Lower leg skin (tissue), 4 donors: ENCODE data around the gene NBDY. TPM values are rescaled to one million over a fixed set of nuclear protein-coding genes. Genes with fewer than 3 reads are reported as not detected.

Source experiments
- DNase-seq, 2 donors: peaks; one replicate each; pipeline ENCODE4 v3.0.0-alpha.2; 2019; ENCODE audit warnings: low spot score in 2 of 2
- H3K4me3 ChIP-seq: fragments of 200-600 bp; sonication (generic); 2 replicates; pipeline ENCODE4 v1.5.1; 2017; ENCODE audit warnings: mild to moderate bottlenecking, low read depth; ENCODE audit not compliant: poor library complexity, severe bottlenecking
- POLR2A ChIP-seq, 2 donors: fragments of 450-650 bp; IDR thresholded peaks; one replicate each; pipeline ENCODE4 v1.6.1; 2016 to 2017; ENCODE audit warnings: antibody characterized with exemption in 2 of 2, mild to moderate bottlenecking in 1 of 2, moderate library complexity in 1 of 2
- WGBS, 2 donors: methylation state at CpG; one replicate each; pipeline ENCODE4 v1.1.5; 2018; 5-methylcytosine and 5-hydroxymethylcytosine counted together
- intact Hi-C: fragments of 100-400 bp; cut with DNase I; formaldehyde crosslinking; loops from one replicate; pipeline ENCODE4 v1.15.0; 2023; ENCODE audit warnings: low total_unique reads
- total RNA-seq, 4 donors: library from RNA; depleted of rRNA; stranded (reverse); fragments of >200 nt; gene quantifications; one replicate each; pipeline ENCODE4 v1.1.0, GENCODE V29; 2016
- TF ChIP-seq, protein P1 (sequence below), 3 donors: fragments of 450-650 bp; IDR thresholded peaks; one replicate each; pipeline ENCODE4 v1.5.1; 2016; ENCODE audit warnings: antibody characterized with exemption in 3 of 3, mild to moderate bottlenecking in 3 of 3, moderate library complexity in 2 of 3

NBDY gene
- total RNA-seq, 4 donors from 2014 or later, result 13.7 to 23.5 (median 16.6) TPM

- TF ChIP-seq, protein P1, sequence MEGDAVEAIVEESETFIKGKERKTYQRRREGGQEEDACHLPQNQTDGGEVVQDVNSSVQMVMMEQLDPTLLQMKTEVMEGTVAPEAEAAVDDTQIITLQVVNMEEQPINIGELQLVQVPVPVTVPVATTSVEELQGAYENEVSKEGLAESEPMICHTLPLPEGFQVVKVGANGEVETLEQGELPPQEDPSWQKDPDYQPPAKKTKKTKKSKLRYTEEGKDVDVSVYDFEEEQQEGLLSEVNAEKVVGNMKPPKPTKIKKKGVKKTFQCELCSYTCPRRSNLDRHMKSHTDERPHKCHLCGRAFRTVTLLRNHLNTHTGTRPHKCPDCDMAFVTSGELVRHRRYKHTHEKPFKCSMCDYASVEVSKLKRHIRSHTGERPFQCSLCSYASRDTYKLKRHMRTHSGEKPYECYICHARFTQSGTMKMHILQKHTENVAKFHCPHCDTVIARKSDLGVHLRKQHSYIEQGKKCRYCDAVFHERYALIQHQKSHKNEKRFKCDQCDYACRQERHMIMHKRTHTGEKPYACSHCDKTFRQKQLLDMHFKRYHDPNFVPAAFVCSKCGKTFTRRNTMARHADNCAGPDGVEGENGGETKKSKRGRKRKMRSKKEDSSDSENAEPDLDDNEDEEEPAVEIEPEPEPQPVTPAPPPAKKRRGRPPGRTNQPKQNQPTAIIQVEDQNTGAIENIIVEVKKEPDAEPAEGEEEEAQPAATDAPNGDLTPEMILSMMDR (IDR thresholded peaks at IDR 0.05), result no peak
- no peak for TF ChIP-seq POLR2A (IDR thresholded peaks at IDR 0.05)
- peak in 1 of 2 donors; percentile 45 for DNase-seq
- WGBS, 2 donors, result 63 to 72% methylated on average over 2 to 3 of the region's 5 CpGs
- intact Hi-C loops, result no loop called here
- no peak overlapping the region for H3K4me3 ChIP-seq
Observed at GRCh38 chrX:56798339-56798711, 69.3 kb downstream of the NBDY start.

- TF ChIP-seq, protein P1 (IDR thresholded peaks at IDR 0.05), result no peak
- no peak for TF ChIP-seq POLR2A (IDR thresholded peaks at IDR 0.05)
- DNase-seq, result peak in 1 of 2 donors; percentile 79
- intact Hi-C loops, result no loop called here
- H3K4me3 ChIP-seq, result no peak overlapping the region
- WGBS, 2 donors, result 76 to 88% methylated on average over 9 to 13 of the region's 13 CpGs
Observed at GRCh38 chrX:56798866-56799758, 70.1 kb downstream of the NBDY start.

DNA sequence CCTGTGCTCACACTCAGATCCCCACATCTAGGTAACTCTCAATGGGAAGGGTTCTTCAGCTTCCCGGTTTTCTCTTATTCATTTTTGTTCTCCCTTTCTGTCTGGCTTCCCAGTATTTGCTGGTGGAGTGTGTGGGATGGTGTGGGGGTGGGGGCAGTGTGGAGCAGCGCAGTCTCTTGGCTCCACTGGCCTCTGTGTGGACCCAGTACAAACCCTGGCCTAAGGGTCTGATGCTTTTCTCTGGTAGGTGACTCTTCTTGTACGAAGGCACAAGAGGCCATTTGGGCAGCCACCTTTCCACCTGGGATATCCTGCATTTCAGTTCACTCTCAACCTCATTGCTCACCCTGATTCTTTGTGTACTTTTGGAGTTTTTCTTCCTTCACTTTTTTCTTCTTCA, 71.3 kb downstream of the NBDY start:
- TF ChIP-seq, protein P1 (IDR thresholded peaks at IDR 0.05), result no peak
- no peak for TF ChIP-seq POLR2A (IDR thresholded peaks at IDR 0.05)
- 67 to 88% methylated on average over 3 of the region's 3 CpGs for WGBS, 2 donors

GRCh38 chrX:56800801-56801200, 71.8 kb downstream of the NBDY start:
- intact Hi-C loops, result no loop called here
- no peak for DNase-seq
- no peak for TF ChIP-seq POLR2A (IDR thresholded peaks at IDR 0.05)
- TF ChIP-seq, protein P1 (IDR thresholded peaks at IDR 0.05), result no peak
- no peak overlapping the region for H3K4me3 ChIP-seq
- WGBS, 2 donors, result 64 to 67% methylated on average over 7 of the region's 7 CpGs

More for the DNA sequence above, 71.3 kb downstream of the NBDY start:
- peak in 1 of 2 donors; percentile 75 for DNase-seq
- intact Hi-C loops, result no loop called here
- H3K4me3 ChIP-seq, result no peak overlapping the region

DNA sequence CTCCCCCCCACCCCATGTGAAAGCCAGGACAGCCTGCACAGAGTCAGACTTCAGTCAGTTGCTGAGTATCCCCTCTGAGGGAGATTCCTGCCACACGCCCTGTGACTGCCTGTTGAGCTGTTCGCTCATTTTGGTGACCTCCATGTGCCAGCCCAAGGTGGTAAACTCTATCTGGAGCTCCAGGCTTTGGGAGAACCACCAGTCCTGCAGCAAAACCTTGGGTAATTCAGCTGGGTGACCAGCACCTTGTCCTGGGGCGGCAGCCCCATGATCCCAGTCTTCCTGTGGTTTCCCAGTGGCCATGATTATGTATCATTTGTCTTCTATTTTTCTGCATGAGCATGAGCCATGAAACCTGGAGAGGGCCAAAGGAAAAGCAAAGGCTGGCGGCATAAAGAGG, 73.4 kb downstream of the NBDY start:
- intact Hi-C loops, result no loop called here
- H3K4me3 ChIP-seq, result no peak overlapping the region
- TF ChIP-seq POLR2A (IDR thresholded peaks at IDR 0.05), result no peak
- TF ChIP-seq, protein P1 (IDR thresholded peaks at IDR 0.05), result no peak
- WGBS, 2 donors, result 77 to 90% methylated on average over 2 to 4 of the region's 4 CpGs
- peak in 1 of 2 donors; percentile 79 for DNase-seq
